B cell (primary cell): ENCODE data around the gene HIVEP1. TPM values are rescaled to one million over a fixed set of nuclear protein-coding genes. Genes with fewer than 3 reads are reported as not detected.

ENCODE experiments used
- ATAC-seq: fragments of 200-7000 bp; cut with Tn5 transposase; one replicate; pipeline ENCODE4 v1.10.0; 2021; ENCODE audit warnings: low read depth, mild to moderate bottlenecking, moderate number of reproducible peaks, moderate library complexity
- CTCF ChIA-PET: fragments of 350-600 bp; sonication (Branson Sonifier 250); formaldehyde crosslinking; loops from one replicate; lab custom pipeline; 2021; ENCODE audit warnings: antibody characterized with exemption, inconsistent platforms; lab: Charles Lee
- POLR2A ChIA-PET: fragments of 350-600 bp; sonication (Branson Sonifier 250); formaldehyde crosslinking; loops from one replicate; lab custom pipeline; 2021; ENCODE audit warnings: antibody characterized with exemption; lab: Charles Lee
- DNase-seq: peaks from one replicate; pipeline ENCODE4 v3.0.0; 2013
- H2AFZ ChIP-seq: 2 replicates; pipeline ENCODE4 v1.6.1; 2012; ENCODE audit warnings: mild to moderate bottlenecking, low read depth, low read length; ENCODE audit not compliant: insufficient read depth, poor library complexity, severe bottlenecking
- H3K27ac ChIP-seq, 2 donors: 1 replicate in 1 of 2; 2 replicates in 1 of 2; pipeline ENCODE4 v1.5.1; 2012 to 2013; ENCODE audit warnings: low read length in 2 of 2, mild to moderate bottlenecking in 2 of 2, moderate library complexity in 1 of 2
- H3K27me3 ChIP-seq, 4 experiments: fragments of 200-600 bp in 1 of 4; sonication (generic) in 1 of 4; replicated peaks in 1 of 4; 1 replicate in 2 of 4; 2 replicates in 2 of 4; pipeline versions ENCODE4 v1.6.1 to v1.7.0; 2013 to 2016; ENCODE audit warnings: low read length in 3 of 4, mild to moderate bottlenecking in 2 of 4, mixed read lengths in 1 of 4, moderate library complexity in 1 of 4; ENCODE audit not compliant: insufficient read depth in 4 of 4, control insufficient read depth in 3 of 4; ENCODE audit errors: control extremely low read depth in 1 of 4
- H3K36me3 ChIP-seq, 2 experiments: replicated peaks in 1 of 2; 1 replicate in 1 of 2; 2 replicates in 1 of 2; pipeline versions ENCODE4 v1.6.1 to v1.7.1; 2013; ENCODE audit warnings: low read length in 1 of 2; ENCODE audit not compliant: insufficient read depth in 2 of 2, control insufficient read depth in 1 of 2; ENCODE audit errors: control extremely low read depth in 1 of 2, extremely low read depth in 1 of 2
- H3K4me1 ChIP-seq, 2 donors: fragments of 200-600 bp in 1 of 2; sonication (generic) in 1 of 2; 1 replicate in 1 of 2; 2 replicates in 1 of 2; pipeline versions ENCODE4 v1.5.1 to v1.6.1; 2013 to 2017; ENCODE audit warnings: low read length in 2 of 2; ENCODE audit not compliant: control insufficient read depth in 2 of 2, insufficient read depth in 2 of 2
- H3K4me2 ChIP-seq: replicated peaks from 2 replicates; pipeline ENCODE3; 2012; ENCODE audit warnings: mild to moderate bottlenecking, low read depth, low read length; ENCODE audit not compliant: poor library complexity, severe bottlenecking
- H3K4me3 ChIP-seq, 5 experiments: fragments of 200-600 bp in 1 of 5; sonication (generic) in 1 of 5; 1 replicate in 3 of 5; 2 replicates in 2 of 5; pipeline versions ENCODE4 v1.5.1 to v1.7.0; 2011 to 2016; ENCODE audit warnings: low read length in 4 of 5, mild to moderate bottlenecking in 4 of 5, low read depth in 2 of 5, control low read depth in 1 of 5, moderate library complexity in 1 of 5; ENCODE audit not compliant: insufficient read depth in 1 of 5; ENCODE audit errors: control extremely low read depth in 1 of 5, extremely low read depth in 1 of 5
- H3K79me2 ChIP-seq: fragments of 200-600 bp; sonication (generic); one replicate; pipeline ENCODE4 v1.6.0; 2016; ENCODE audit warnings: low read length; ENCODE audit not compliant: control insufficient read depth, insufficient read depth
- H3K9ac ChIP-seq: fragments of 200-600 bp; sonication (generic); 2 replicates; pipeline ENCODE4 v1.6.1; 2017; ENCODE audit warnings: mild to moderate bottlenecking, low read length, moderate library complexity
- H3K9me3 ChIP-seq, 3 donors: one replicate each; pipeline versions ENCODE4 v1.6.1 to v1.7.1; 2013; ENCODE audit warnings: low read length in 2 of 3; ENCODE audit not compliant: control insufficient read depth in 2 of 3, insufficient read depth in 1 of 3; ENCODE audit errors: control extremely low read depth in 1 of 3
- H4K20me1 ChIP-seq: 2 replicates; pipeline ENCODE4 v1.6.0; 2012; ENCODE audit warnings: mild to moderate bottlenecking, low read length; ENCODE audit not compliant: insufficient read depth, control insufficient read depth, poor library complexity, severe bottlenecking
- H3K27ac Mint-ChIP-seq: one replicate; pipeline ENCODE4 v1.8.0; 2021; ENCODE audit warnings: mixed read lengths
- H3K27me3 Mint-ChIP-seq: one replicate; pipeline ENCODE4 v1.8.0; 2021; ENCODE audit warnings: mixed read lengths
- H3K4me1 Mint-ChIP-seq: one replicate; pipeline ENCODE4 v1.8.0; 2021; ENCODE audit warnings: mixed read lengths
- H3K4me3 Mint-ChIP-seq: one replicate; pipeline ENCODE4 v1.8.0; 2021; ENCODE audit warnings: mixed read lengths
- H3K9me3 Mint-ChIP-seq: one replicate; pipeline ENCODE4 v1.8.0; 2022; ENCODE audit warnings: mixed read lengths; ENCODE audit not compliant: insufficient read depth
- CTCF ChIP-seq: fragments of 200-600 bp; IDR thresholded peaks from one replicate; pipeline ENCODE4 v1.8.0; 2022; ENCODE audit warnings: antibody characterized with exemption, mild to moderate bottlenecking
- EZH2 ChIP-seq: IDR thresholded peaks from 2 replicates; pipeline ENCODE4 v1.6.1; 2012; ENCODE audit warnings: borderline replicate concordance, low read depth, mild to moderate bottlenecking, moderate library complexity, low read length; ENCODE audit not compliant: insufficient read depth, poor library complexity, severe bottlenecking
- WGBS: methylation state at CpG from one replicate; pipeline ENCODE4 v1.1.5; 2013; ENCODE audit warnings: missing lambda C conversion rate; ENCODE audit not compliant: insufficient coverage; 5-methylcytosine and 5-hydroxymethylcytosine counted together
- intact Hi-C: fragments of 100-400 bp; cut with micrococcal nuclease; formaldehyde crosslinking; loops from one replicate; pipeline ENCODE4 v1.10.0; 2022
- polyA plus RNA-seq: library from polyadenylated mRNA; depleted of rRNA; stranded (reverse); fragments of >200 nt; gene quantifications from 2 replicates; pipeline ENCODE4 v1.2.3, GENCODE V29; 2012
- total RNA-seq, 2 donors: library from RNA; stranded (reverse); fragments of 120-200 nt in 1 of 2; gene quantifications; 1 replicate in 1 of 2; 2 replicates in 1 of 2; pipeline versions ENCODE4 v1.2.3 to v1.2.4, GENCODE V29; 2013 to 2022

The HIVEP1 gene
- total and polyA plus RNA-seq, 2 donors (not counting 1 experiment from before 2014, with no cell fraction given), result 11.3 to 96.5 TPM

- intact Hi-C loops, result no loop called here
These were observed 39.8 kb upstream of the HIVEP1 start for GRCh38 chr6:11972270-11972669.

GRCh38 chr6:11972806-11973205, 39.3 kb upstream of the HIVEP1 start:
- Mint-ChIP-seq H3K4me1 (peaks cover 34% of the 10 kb centered on the region), H3K27me3 (peaks cover 4% of the 10 kb centered on the region), H3K4me3 (no peak overlapping the region), H3K27ac (peak overlapping the region; percentile 7), H3K9me3 (no peaks in the 10 kb centered on the region)
- DNase-seq, result no peak
- Histone ChIP-seq H3K27me3 (no peaks in the 10 kb centered on the region), H3K4me3 (no peak overlapping the region), H3K4me2 (no peak overlapping the region), H3K27ac (no peak overlapping the region), H2AFZ (no peak overlapping the region), H3K36me3 (no peaks in the 10 kb centered on the region), H3K9ac (no peak overlapping the region), H3K9me3 (no peaks in the 10 kb centered on the region), H4K20me1 (no peaks in the 10 kb centered on the region), H3K79me2 (no peaks in the 10 kb centered on the region), H3K4me1 (peaks cover 26 to 31% of the 10 kb centered on the region in 2 donors)
- intact Hi-C loops, result no loop called here
- ATAC-seq, result no peak
- TF ChIP-seq EZH2, result no peak
- no peak for TF ChIP-seq CTCF
- WGBS, result 93% methylated on average over 4 of the region's 5 CpGs
- ChIA-PET CTCF (interaction anchor here (1.6 kb wide), 1 partner anchor 151 kb away, joined by 4 read pairs; no protein-coding TSS in a partner anchor), POLR2A (no interaction called here)

More at GRCh38 chr6:11972270-11972669, 39.8 kb upstream of the HIVEP1 start:
- WGBS, result 85% methylated on average over 8 of the region's 8 CpGs
- Mint-ChIP-seq H3K9me3 (no peaks in the 10 kb centered on the region), H3K27me3 (peaks cover 4% of the 10 kb centered on the region), H3K27ac (no peak overlapping the region), H3K4me1 (peaks cover 35% of the 10 kb centered on the region), H3K4me3 (no peak overlapping the region)
- no peaks in the 10 kb centered on the region for H3K9me3 ChIP-seq
- POLR2A ChIA-PET, result no interaction called here
- H2AFZ ChIP-seq, result no peak overlapping the region
- H3K36me3 ChIP-seq, result no peaks in the 10 kb centered on the region
- no peak for TF ChIP-seq EZH2
- TF ChIP-seq CTCF, result no peak
- H3K9ac ChIP-seq, result no peak overlapping the region
- no peak overlapping the region for H3K4me2 ChIP-seq
- H3K27me3 ChIP-seq, result no peaks in the 10 kb centered on the region
- no peak overlapping the region for H3K4me3 ChIP-seq
- H4K20me1 ChIP-seq, result no peaks in the 10 kb centered on the region
- H3K4me1 ChIP-seq, result peaks cover 28 to 34% of the 10 kb centered on the region in 2 donors
- no peaks in the 10 kb centered on the region for H3K79me2 ChIP-seq
- CTCF ChIA-PET, result interaction anchor here (1.6 kb wide), 1 partner anchor 150 kb away, joined by 4 read pairs; no protein-coding TSS in a partner anchor
- DNase-seq (no peak), ATAC-seq (no peak)
- H3K27ac ChIP-seq, result no peak overlapping the region
